ENCODE measurements around the gene NECAB3.
"Not testable (repeated sequence)": the region's sequence is repeated elsewhere in the genome, so short reads cannot be mapped to it uniquely, and the experiment has no call there.

The NECAB3 gene

DNA sequence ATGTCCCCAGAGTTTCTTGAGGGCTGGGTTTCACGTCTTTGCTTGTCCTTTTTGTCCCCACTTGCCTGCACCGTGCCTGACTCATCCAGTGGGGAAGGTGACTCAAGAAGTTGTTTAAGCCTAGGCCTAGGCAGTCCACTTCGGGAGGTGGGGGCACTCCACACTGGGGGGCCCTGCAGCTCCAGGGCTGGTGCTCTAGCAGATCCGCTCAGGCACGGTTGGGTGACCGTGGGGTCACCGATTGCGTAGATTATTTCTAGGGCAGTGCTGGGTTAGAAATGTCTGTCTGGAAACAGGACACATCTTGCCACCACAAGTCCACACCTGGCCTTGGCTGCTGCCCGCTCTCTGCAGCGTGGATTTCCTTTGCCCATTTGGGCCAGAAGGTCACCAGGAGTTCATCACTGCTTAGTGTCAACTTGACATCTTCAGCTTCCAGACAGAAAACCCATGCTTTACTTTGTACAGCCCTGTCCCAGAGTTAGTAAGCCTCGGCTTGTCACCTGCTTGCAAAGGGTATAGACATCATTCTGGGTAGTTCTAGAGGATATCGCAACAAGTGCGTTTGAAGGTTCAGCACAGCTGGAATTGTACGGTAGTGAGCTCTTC lies 25.7 kb downstream of the NECAB3 start:
- DNase-seq, result peak; percentile 43

GRCh38 chr20:33647603-33648395 lies 26.4 kb downstream of the NECAB3 start:
- DNase-seq, result peak; percentile 17

DNA sequence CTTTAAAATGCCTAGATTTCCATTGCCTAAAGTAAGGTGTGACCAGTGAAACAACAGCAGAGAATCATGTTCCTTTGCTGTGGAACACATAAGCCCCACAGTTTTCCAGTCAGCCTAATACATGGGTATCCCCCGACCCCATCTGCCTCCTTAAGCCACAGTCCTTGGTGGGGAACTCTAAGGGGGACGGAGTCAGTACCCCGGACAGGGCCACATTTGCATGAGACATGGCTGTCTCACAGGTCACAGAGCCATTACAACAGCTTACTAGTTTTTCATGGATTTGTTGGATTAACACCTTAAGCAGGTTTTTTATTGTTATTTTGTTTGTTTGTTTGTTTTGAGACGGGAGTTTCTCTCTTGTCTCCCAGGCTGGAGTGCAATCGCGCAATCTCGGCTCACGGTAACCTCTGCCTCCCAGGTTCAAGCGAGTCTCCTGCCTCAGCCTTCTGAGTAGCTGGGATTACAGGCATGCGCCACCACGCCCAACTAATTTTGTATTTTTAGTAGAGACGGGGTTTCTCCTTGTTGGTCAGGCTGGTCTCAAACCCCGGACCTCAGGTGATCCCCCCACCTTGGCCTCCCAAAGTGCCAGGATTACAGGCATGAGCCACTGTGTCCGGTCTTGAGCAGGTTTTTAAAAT lies 27.1 kb downstream of the NECAB3 start:
- not testable (repeated sequence) for DNase-seq

DNA sequence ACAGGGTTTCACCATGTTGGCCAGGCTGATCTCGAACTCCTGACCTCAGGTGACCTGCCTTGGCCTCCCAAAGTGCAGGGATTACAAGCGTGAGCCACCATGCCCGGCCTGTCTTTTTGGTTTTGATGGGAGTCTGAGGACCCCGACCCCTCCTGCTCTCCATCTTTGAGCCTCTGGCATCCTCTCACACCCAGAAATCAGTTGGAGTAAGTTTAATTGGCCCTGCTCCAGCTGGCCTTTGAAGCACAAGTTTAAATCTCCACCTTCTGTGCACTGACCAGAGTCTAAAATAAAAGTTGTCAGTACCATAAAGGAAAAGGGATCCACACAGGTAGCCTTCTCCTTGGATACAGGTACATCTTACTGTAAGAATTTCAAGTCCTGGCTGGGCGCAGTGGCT lies 28.0 kb downstream of the NECAB3 start:
- DNase-seq, result no peak

DNA sequence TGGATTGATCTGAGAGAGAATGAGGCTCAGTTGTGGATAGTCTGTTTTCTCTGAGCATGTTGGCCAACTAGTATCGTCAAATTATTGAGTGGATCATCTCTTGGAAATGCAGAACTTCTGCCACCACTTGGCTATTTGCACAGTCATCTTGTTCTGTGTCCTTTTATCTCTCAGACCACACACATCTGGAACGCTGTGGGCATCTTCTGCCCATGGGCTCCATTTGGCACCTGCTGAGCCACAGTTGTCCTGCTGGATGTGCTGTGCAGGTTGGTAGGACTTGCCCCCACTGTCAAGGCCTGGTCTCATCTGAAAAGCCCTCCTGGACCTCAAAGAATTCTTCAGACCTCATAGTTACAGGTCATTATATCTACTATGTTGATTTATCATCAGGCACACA lies 28.8 kb downstream of the NECAB3 start:
- no peak for DNase-seq

- DNase-seq, result no peak
These were observed 29.2 kb downstream of the NECAB3 start for GRCh38 chr20:33645072-33645358.

- no peak for DNase-seq
These were observed 29.7 kb downstream of the NECAB3 start for GRCh38 chr20:33644313-33645071.

- DNase-seq, result no peak
These were observed 33.9 kb downstream of the NECAB3 start for GRCh38 chr20:33640287-33640686.

GRCh38 chr20:33636776-33637175 lies 37.5 kb downstream of the NECAB3 start:
- no peak for DNase-seq

DNA sequence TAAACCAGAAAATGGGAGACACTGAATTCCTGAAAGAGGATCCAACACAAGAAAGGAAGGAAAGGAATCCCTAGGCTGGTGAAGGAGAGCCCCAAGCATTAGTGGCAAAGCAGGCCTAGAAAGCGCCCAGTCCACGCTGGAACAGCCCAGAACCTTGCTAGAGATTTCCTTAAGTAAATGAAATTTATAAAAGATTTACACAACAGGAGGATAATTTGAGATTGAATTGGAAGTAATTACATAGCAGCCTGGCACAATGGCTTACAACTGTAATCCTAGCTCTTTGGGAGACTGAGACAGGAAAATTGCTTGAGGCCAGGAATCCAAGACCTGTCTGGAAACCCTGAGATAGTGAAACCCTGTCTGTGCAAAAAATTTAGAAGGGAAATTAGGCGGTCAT lies 38.9 kb downstream of the NECAB3 start:
- DNase-seq, result no peak

DNA sequence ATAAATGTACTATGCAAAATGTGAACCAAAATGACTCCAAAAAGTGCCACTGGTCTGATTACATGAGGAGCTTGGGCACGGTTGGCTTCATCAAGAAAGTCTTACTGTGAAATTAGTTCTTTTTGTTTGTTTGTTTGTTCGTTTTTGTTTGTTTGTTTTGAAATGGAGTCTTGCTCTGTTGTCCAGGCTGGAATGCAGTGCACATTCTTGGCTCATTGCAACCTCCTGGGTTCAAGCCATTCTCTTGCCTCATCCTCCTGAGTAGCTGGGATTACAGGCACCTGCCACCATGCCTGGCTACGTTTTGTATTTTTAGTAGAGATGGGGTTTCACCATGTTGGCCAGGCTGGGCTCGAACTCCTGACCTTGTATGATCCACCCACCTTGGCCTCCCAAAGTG lies 42.3 kb downstream of the NECAB3 start:
- not testable (repeated sequence) for DNase-seq

DNA sequence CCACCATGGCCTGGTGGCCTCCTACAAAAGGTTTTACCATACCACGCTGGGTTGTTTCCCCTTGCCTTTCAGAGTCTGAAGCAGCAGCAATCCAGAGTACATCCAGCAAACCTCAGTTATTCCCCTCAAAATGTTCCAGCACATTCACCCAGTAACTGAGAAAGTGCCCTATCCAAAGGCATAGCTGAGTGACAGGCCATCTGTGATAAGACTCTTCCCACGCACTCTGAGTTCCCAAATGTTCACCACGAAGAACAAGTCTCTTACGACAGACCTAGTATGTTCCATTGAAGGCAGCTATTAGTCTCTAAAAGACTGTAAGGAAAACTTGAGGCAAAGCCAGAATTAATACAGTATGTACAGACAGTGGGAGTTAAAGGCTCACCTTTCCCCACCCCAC lies 43.7 kb downstream of the NECAB3 start:
- no peak for DNase-seq

GRCh38 chr20:33629979-33630378 lies 44.2 kb downstream of the NECAB3 start:
- no peak for DNase-seq

DNA sequence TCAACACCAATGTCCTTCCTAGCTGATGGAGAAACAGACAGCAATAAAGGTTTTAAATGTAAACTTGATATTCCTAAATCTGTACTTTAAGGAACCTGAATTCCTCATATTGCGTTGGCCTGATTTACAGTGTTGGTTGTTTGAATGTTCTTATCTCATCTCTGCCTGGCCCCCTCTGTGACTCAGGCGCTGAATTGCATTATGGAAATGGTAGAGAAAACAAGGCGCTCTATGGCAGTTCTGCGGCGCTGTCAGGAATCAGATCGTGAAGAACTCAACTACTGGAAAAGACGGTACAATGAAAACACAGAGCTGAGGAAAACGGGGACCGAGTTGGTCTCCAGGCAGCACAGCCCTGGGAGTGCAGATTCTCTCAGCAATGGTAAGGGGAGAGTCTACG lies 44.7 kb downstream of the NECAB3 start:
- DNase-seq, result no peak

GRCh38 chr20:33627577-33628216 lies 46.5 kb downstream of the NECAB3 start:
- DNase-seq, result no peak

DNA sequence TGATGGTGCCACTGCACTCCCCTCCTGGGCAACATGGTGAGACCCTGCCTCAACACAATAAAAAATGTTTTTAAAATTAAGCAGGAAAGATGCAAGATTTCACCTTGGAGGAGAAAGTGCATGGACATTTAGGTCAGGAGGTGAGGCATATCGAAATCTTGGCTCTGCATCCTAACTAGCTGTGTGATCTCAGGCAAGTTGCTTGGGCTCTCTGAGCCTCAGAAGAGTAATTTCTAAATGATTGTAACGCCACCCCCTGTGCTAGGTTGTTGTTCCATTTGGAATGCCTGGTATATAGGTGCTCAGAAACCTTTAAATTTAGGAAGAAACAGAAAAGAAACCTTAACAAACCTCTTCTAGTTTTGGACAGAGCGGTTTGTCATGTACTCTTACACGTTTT lies 48.0 kb downstream of the NECAB3 start:
- no peak for DNase-seq

- no peak for DNase-seq
These were observed 49.8 kb downstream of the NECAB3 start for GRCh38 chr20:33624399-33624798.

GRCh38 chr20:33622705-33623365 lies 51.4 kb downstream of the NECAB3 start:
- DNase-seq, result no peak

- DNase-seq, result no peak
These were observed 52.4 kb downstream of the NECAB3 start for GRCh38 chr20:33621717-33622400.

- DNase-seq, result no peak
These were observed 62.2 kb downstream of the NECAB3 start for GRCh38 chr20:33612001-33612400.

DNA sequence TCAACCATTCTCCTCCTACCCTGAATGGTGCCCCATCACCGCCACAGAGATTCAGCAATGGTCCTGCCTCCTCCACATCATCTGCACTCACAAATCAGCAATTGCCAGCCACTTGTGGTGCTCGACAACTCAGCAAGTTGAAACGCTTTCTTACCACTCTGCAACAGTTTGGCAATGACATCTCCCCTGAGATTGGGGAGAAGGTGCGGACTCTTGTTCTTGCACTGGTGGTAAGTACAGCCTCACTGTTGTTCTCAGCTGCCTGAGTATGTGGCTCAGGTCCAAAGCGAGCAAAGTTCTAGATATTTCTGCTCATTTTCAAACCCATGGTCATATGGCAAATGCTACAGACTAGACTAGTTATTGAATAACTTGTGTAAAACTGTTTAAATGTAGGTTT lies 63.1 kb downstream of the NECAB3 start:
- no peak for DNase-seq

DNA sequence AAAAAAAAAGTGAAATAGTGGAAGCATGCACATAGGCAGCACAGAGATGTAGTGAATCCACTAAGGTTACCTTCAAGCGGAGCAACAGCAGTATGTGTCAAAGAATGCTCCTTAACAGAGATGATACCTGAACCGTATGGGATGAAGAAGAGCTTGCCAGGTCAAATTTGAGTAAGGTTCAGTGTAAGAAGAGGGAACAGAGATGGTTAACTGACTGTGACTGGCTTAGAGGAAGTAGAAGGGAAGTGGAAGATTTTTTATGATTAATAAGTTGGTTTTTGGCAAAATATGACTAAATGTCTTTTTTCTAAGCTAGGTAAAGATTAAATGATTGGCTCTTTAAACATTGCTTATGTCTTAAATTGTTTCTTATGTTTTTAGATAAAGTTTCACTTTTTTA lies 64.7 kb downstream of the NECAB3 start:
- DNase-seq, result no peak

Data from NCI-H510A treated with DMSO at 0.1 percent for 48 hours (cell line).